Activated CD8-positive, alpha-beta memory T cell treated with anti-CD3 and anti-CD28 coated beads for 24 hours (primary cell): Measurements from ENCODE around the gene SHLD1.
A peak's percentile ranks its signal among the peaks of the same experiment; 100 is the strongest.

Source experiments
- DNase-seq: peaks from one replicate; pipeline ENCODE4 v3.0.0-alpha.2; 2020

SHLD1 gene

GRCh38 chr20:5822569-5822968, 72.4 kb downstream of the SHLD1 start:
- DNase-seq = no peak

GRCh38 chr20:5825130-5825719, 75.0 kb downstream of the SHLD1 start:
- no peak for DNase-seq

GRCh38 chr20:5827098-5827853, 77.1 kb downstream of the SHLD1 start:
- DNase-seq = no peak

GRCh38 chr20:5827861-5828260, 77.7 kb downstream of the SHLD1 start:
- DNase-seq = no peak

GRCh38 chr20:5829241-5829809, 79.1 kb downstream of the SHLD1 start:
- no peak for DNase-seq

- DNase-seq = no peak
Observed at GRCh38 chr20:5831539-5832237, 81.5 kb downstream of the SHLD1 start.

- no peak for DNase-seq
Observed at GRCh38 chr20:5833309-5833941, 83.2 kb downstream of the SHLD1 start.

GRCh38 chr20:5834436-5835005, 84.3 kb downstream of the SHLD1 start:
- DNase-seq = no peak

- no peak for DNase-seq
Observed at GRCh38 chr20:5835321-5835821, 85.2 kb downstream of the SHLD1 start.

GRCh38 chr20:5835871-5836270, 85.7 kb downstream of the SHLD1 start:
- no peak for DNase-seq

- no peak for DNase-seq
Observed at GRCh38 chr20:5836569-5836968, 86.4 kb downstream of the SHLD1 start.

- DNase-seq = no peak
Observed at GRCh38 chr20:5840411-5841002, 90.3 kb downstream of the SHLD1 start.

GRCh38 chr20:5841522-5841921, 91.3 kb downstream of the SHLD1 start:
- no peak for DNase-seq

- DNase-seq = no peak
Observed at GRCh38 chr20:5842465-5842864, 92.3 kb downstream of the SHLD1 start.

GRCh38 chr20:5843054-5843592, 92.9 kb downstream of the SHLD1 start:
- no peak for DNase-seq

- peak; percentile 75 for DNase-seq
Observed at GRCh38 chr20:5844063-5844681, 94.0 kb downstream of the SHLD1 start.

- DNase-seq = no peak
Observed at GRCh38 chr20:5845681-5846615, 95.7 kb downstream of the SHLD1 start.

GRCh38 chr20:5848711-5849505, 98.7 kb downstream of the SHLD1 start:
- no peak for DNase-seq

GRCh38 chr20:5855939-5856338, 105.7 kb downstream of the SHLD1 start:
- no peak for DNase-seq
